ENCODE data around the gene VPS33A. TPM values are rescaled to one million over a fixed set of nuclear protein-coding genes. Genes with fewer than 3 reads are reported as not detected.

The VPS33A gene
- total RNA-seq, 1 donor = 18.3 TPM

- H3K4me3 ChIP-seq (ENCODE audit: low read depth, low read length) = no peak overlapping the region
- no peak for TF ChIP-seq CTCF (IDR thresholded peaks at IDR 0.05; ENCODE audit: insufficient read depth, low read length)
- no peak for DNase-seq (ENCODE audit: low read depth)
Measured at GRCh38 chr12:122183588-122183940, 82.7 kb downstream of the VPS33A start.

GRCh38 chr12:122182887-122183587 lies 83.3 kb downstream of the VPS33A start, which contains the start of gene LRRC43:
Gene LRRC43, plus strand, starts transcription at chr12:122183123. Its CDS starts 22 bp downstream, at chr12:122183145.
- DNase-seq (ENCODE audit: low read depth) = no peak
- TF ChIP-seq CTCF (IDR thresholded peaks at IDR 0.05; ENCODE audit: insufficient read depth, low read length) = no peak
- H3K4me3 ChIP-seq (ENCODE audit: low read depth, low read length) = peak within 1 kb of the TSS; percentile 41

Small RNAs within 50 kb of the gene (small RNA-seq; reads per million reads assigned to genes)
- 0.51 reads per million for gene DIABLO

Other genes with a start within 250 kb of the VPS33A start
- gene BCL7A, start 244.6 kb downstream of the VPS33A start, total RNA-seq (ENCODE audit: low replicate concordance) = 3.2 and 12.2 TPM in 2 replicates
- gene MLXIP, start 187.7 kb downstream of the VPS33A start, total RNA-seq (ENCODE audit: low replicate concordance) = 8.3 and 15.4 TPM in 2 replicates
- not detected in 2 replicates for gene IL31, start 92.3 kb downstream of the VPS33A start, total RNA-seq (ENCODE audit: low replicate concordance)
- 0.74 and 3.5 TPM in 2 replicates for gene LRRC43, start 83.4 kb downstream of the VPS33A start, total RNA-seq (ENCODE audit: low replicate concordance)
- not detected in 2 replicates for gene B3GNT4, start 62.8 kb downstream of the VPS33A start, total RNA-seq (ENCODE audit: low replicate concordance)
- 50.0 and 58.9 TPM in 2 replicates for gene DIABLO, start 40.4 kb downstream of the VPS33A start, total RNA-seq (ENCODE audit: low replicate concordance)
- gene CLIP1, start 156.2 kb upstream of the VPS33A start, total RNA-seq (ENCODE audit: low replicate concordance) = 80.3 and 121 TPM in 2 replicates
- 15.9 and 23.1 TPM in 2 replicates for gene ZCCHC8, start 234.4 kb upstream of the VPS33A start, total RNA-seq (ENCODE audit: low replicate concordance)